GM23248 (cell line): ENCODE data around the gene RBM27.

Experiments used
- EZH2 ChIP-seq: fragments of 200-600 bp; sonication (generic); IDR thresholded peaks from 2 replicates; pipeline ENCODE4 v1.6.1; 2018; ENCODE audit warnings: antibody characterized with exemption, mild to moderate bottlenecking; ENCODE audit not compliant: insufficient read depth, poor library complexity, severe bottlenecking
- EZH2phosphoT487 ChIP-seq: fragments of 200-600 bp; sonication (generic); IDR thresholded peaks from 2 replicates; pipeline ENCODE4 v1.6.1; 2018; ENCODE audit warnings: antibody characterized with exemption, moderate library complexity, mild to moderate bottlenecking, low read depth; ENCODE audit not compliant: insufficient read depth

GRCh38 chr5:146196459-146197048, 6.9 kb upstream of the RBM27 start:
- TF ChIP-seq EZH2phosphoT487 (no peak), EZH2 (no peak)
